Measurements from ENCODE around the gene EPHA1. TPM values are rescaled to one million over a fixed set of nuclear protein-coding genes. Genes with fewer than 3 reads are reported as not detected.
"Not testable (repeated sequence)": the region's sequence is repeated elsewhere in the genome, so short reads cannot be mapped to it uniquely, and the experiment has no call there.

The EPHA1 gene
- total and polyA plus RNA-seq, 2 donors (not counting 3 experiments of a cell fraction or from before 2014, with no cell fraction given), result 0.07 TPM; not detected in 1

DNA sequence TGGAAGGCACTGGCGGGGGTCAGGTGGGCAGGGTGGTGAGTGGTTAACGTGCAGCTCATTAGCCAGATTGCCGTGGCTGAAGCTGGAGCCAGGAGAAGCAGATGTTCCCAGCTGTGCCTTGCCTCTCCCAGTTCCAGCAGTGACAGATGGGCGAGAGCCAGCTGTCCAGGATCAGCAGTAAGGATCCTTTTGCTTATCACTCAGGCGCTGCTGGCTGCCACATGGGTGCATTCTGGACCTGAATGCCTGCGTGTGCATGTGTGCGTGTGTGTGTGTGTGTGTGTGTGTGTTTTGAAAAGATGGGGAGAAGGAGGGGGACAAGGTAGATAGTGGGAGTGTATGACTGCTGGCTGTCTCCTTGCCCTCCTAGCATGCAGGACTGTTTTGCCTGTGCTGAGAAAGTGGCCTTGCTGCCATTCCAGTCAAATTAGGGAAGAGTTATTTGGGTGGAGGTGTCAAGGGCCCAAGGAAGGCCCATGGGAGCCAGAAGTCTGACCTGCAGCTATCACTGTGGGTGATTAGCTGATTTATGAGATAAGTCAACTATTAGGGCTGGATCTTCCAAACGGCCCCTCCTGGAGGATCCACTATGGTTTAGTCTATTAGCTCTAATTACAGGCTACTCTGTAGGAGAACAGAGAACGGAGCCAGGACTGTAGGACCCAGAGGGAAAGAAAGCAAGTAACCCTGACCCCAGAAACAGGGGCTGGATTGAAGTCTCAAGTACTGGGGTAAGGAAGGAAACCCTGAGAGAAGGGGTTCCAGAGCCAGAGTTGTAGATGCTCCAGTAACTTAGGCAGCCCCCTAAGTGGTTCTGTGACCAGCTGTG is 3.3 kb downstream of the EPHA1 start:
- no TSS peak for BruUV-seq (replicated peaks)
- H3K4me2 ChIP-seq (ENCODE audit: insufficient read depth, low read length), result no peak overlapping the region
- POLR2A ChIA-PET, result no interaction called here

DNA sequence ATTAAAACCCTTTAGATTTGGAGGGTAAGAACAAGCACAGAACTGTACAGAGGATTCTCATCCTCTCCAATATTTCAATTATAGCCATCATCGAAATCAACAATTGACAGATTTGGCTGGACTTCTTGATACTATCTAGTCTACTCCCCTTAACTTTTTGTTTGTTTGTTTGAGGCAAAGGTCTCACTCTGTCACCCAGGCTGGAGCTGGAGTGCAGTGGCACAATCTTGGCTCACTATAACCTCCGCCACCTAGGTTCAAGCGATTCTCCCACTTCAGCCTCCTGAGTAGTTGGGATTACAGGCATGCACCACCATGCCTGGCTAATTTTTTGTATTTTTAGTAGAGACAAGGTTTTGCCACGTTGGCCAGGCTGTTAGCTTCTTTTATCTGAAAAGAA is 6.4 kb downstream of the EPHA1 start:
- H3K4me1 ChIP-seq (ENCODE audit: control insufficient read depth, extremely low read depth, insufficient read depth, low read length); BruUV-seq (replicated peaks); H3K4me3 ChIP-seq (replicated peaks in 1 of 3; ENCODE audit: insufficient read depth in 1 of 3, low read depth in 1 of 3, low read length in 3 of 3); H4K20me1 ChIP-seq (replicated peaks; ENCODE audit: control insufficient read depth, extremely low read depth, insufficient read depth, low read length); H3K27me3 ChIP-seq (ENCODE audit: control insufficient read depth in 2 of 2, insufficient read depth in 2 of 2, low read length in 2 of 2); H3K9me3 ChIP-seq (replicated peaks; ENCODE audit: control insufficient read depth, insufficient read depth, low read length); H2AFZ ChIP-seq (ENCODE audit: low read depth, low read length); DNase-seq (ENCODE audit: low read depth, low spot score); H3K27ac ChIP-seq (ENCODE audit: insufficient read depth, low read depth, low read length); H3K36me3 ChIP-seq (ENCODE audit: control insufficient read depth in 2 of 2, extremely low read depth in 1 of 2, insufficient read depth in 2 of 2, low read length in 2 of 2); POLR2A ChIA-PET; dilution Hi-C loops (cut with MboI; ENCODE audit: extremely low pct_ligation_motif_present, low sequenced_read_pairs); intact Hi-C loops (cut with micrococcal nuclease); FAIRE-seq; H3K4me2 ChIP-seq (ENCODE audit: insufficient read depth, low read length); H3K79me2 ChIP-seq (ENCODE audit: control insufficient read depth, insufficient read depth, low read length); H3K9ac ChIP-seq (replicated peaks; ENCODE audit: extremely low read depth, insufficient read depth, low read length); H3K9me1 ChIP-seq (replicated peaks; ENCODE audit: control insufficient read depth, extremely low read depth, insufficient read depth, low read length): not testable (repeated sequence)
- CTCF ChIA-PET, result interaction anchor here (0.8 to 1.4 kb wide), 4 partner anchors 10 to 335 kb away, joined by 3 to 4 read pairs (median 4); no protein-coding TSS in a partner anchor

More for the DNA sequence above, 3.3 kb downstream of the EPHA1 start:
- dilution Hi-C loops (cut with MboI; ENCODE audit: extremely low pct_ligation_motif_present, low sequenced_read_pairs), result no loop called here
- Histone ChIP-seq H3K9me1 (replicated peaks; ENCODE audit: control insufficient read depth, extremely low read depth, insufficient read depth, low read length) (no peaks in the 10 kb centered on the region), H2AFZ (ENCODE audit: low read depth, low read length) (no peak overlapping the region), H3K4me3 (replicated peaks in 1 of 3; ENCODE audit: insufficient read depth in 1 of 3, low read depth in 1 of 3, low read length in 3 of 3) (no peak overlapping the region), H3K79me2 (ENCODE audit: control insufficient read depth, insufficient read depth, low read length) (no peaks in the 10 kb centered on the region), H3K9me3 (replicated peaks; ENCODE audit: control insufficient read depth, insufficient read depth, low read length) (no peaks in the 10 kb centered on the region), H3K9ac (replicated peaks; ENCODE audit: extremely low read depth, insufficient read depth, low read length) (no peak overlapping the region), H3K27me3 (ENCODE audit: control insufficient read depth in 2 of 2, insufficient read depth in 2 of 2, low read length in 2 of 2) (no peaks in the 10 kb centered on the region), H3K36me3 (ENCODE audit: control insufficient read depth in 2 of 2, extremely low read depth in 1 of 2, insufficient read depth in 2 of 2, low read length in 2 of 2) (no peaks in the 10 kb centered on the region), H3K4me1 (ENCODE audit: control insufficient read depth, extremely low read depth, insufficient read depth, low read length) (peaks cover 14% of the 10 kb centered on the region), H3K27ac (ENCODE audit: insufficient read depth, low read depth, low read length) (no peak overlapping the region), H4K20me1 (replicated peaks; ENCODE audit: control insufficient read depth, extremely low read depth, insufficient read depth, low read length) (no peaks in the 10 kb centered on the region)
- DNase-seq (ENCODE audit: low read depth, low spot score) (no peak), FAIRE-seq (no peak)
- TF ChIP-seq FOS (IDR thresholded peaks at IDR 0.05; ENCODE audit: borderline replicate concordance, insufficient read depth, low read length) (no peak), JUN (IDR thresholded peaks at IDR 0.05; ENCODE audit: borderline replicate concordance, insufficient read depth, insufficient read length, low read depth) (no peak), MYC (IDR thresholded peaks at IDR 0.05; ENCODE audit: low read depth, low read length) (no peak), POLR2AphosphoS5 (IDR thresholded peaks at IDR 0.05; ENCODE audit: insufficient read depth, low read depth, low read length) (no peak), GATA2 (IDR thresholded peaks at IDR 0.05; ENCODE audit: insufficient read depth, insufficient read length, low read depth, low read length) (no peak), CTCF (IDR thresholded peaks at IDR 0.05; ENCODE audit: extremely low read depth in 1 of 2, insufficient read depth in 1 of 2, low read depth in 1 of 2, low read length in 2 of 2) (no peak), POLR2A (IDR thresholded peaks at IDR 0.05; ENCODE audit: low read depth, low read length) (no peak), EZH2 (IDR thresholded peaks at IDR 0.05; ENCODE audit: borderline replicate concordance, low read depth, low read length, severe bottlenecking) (no peak)
- TF ChIP-seq, protein P1, sequence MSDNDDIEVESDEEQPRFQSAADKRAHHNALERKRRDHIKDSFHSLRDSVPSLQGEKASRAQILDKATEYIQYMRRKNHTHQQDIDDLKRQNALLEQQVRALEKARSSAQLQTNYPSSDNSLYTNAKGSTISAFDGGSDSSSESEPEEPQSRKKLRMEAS (IDR thresholded peaks at IDR 0.05; ENCODE audit: insufficient read depth, insufficient read length), result no peak
- CTCF ChIA-PET, result interaction anchor here (1.2 to 4.7 kb wide), 8 partner anchors 9 to 165 kb away, joined by 3 to 52 read pairs (median 4); no protein-coding TSS in a partner anchor
- intact Hi-C loops (cut with micrococcal nuclease), result no loop called here

All from endothelial cell of umbilical vein (primary cell).